ENCODE measurements around the gene SIGLEC5.
"Not testable (repeated sequence)": the region's sequence is repeated elsewhere in the genome, so short reads cannot be mapped to it uniquely, and the experiment has no call there.

The SIGLEC5 gene

GRCh38 chr19:51630315-51630714, at the start of gene SIGLEC5:
SIGLEC5 (minus strand) TSS chr19:51630401; CDS start chr19:51630335, 66 bp downstream.
- not testable (repeated sequence) for DNase-seq

GRCh38 chr19:51676566-51677083, 46.4 kb upstream of the SIGLEC5 start:
- DNase-seq = no peak

- not testable (repeated sequence) for DNase-seq
Observed at GRCh38 chr19:51675911-51676565, 45.8 kb upstream of the SIGLEC5 start.

GRCh38 chr19:51668216-51668615, 38.0 kb upstream of the SIGLEC5 start:
- DNase-seq = no peak

GRCh38 chr19:51664997-51665396, 34.8 kb upstream of the SIGLEC5 start:
- DNase-seq = no peak

- no peak for DNase-seq
Observed at GRCh38 chr19:51664131-51664530, 33.9 kb upstream of the SIGLEC5 start.

- DNase-seq = no peak
Observed at GRCh38 chr19:51663650-51664049, 33.4 kb upstream of the SIGLEC5 start.

GRCh38 chr19:51660975-51661600, 30.9 kb upstream of the SIGLEC5 start:
- DNase-seq = peak; percentile 20

- no peak for DNase-seq
Observed at GRCh38 chr19:51654783-51655182, 24.6 kb upstream of the SIGLEC5 start.

- no peak for DNase-seq
Observed at GRCh38 chr19:51653162-51653561, 23.0 kb upstream of the SIGLEC5 start.

GRCh38 chr19:51652266-51652665, 22.1 kb upstream of the SIGLEC5 start:
- DNase-seq = no peak

GRCh38 chr19:51651216-51651846, 21.1 kb upstream of the SIGLEC5 start:
- no peak for DNase-seq

- DNase-seq = no peak
Observed at GRCh38 chr19:51647318-51647717, 17.1 kb upstream of the SIGLEC5 start.

GRCh38 chr19:51646730-51647129, 16.5 kb upstream of the SIGLEC5 start, which contains the start of gene SIGLEC14:
SIGLEC14 (minus strand) TSS chr19:51646825; CDS start chr19:51646759, 66 bp downstream.
- DNase-seq = not testable (repeated sequence)

GRCh38 chr19:51644636-51645271, 14.6 kb upstream of the SIGLEC5 start:
- no peak for DNase-seq

- no peak for DNase-seq
Observed at GRCh38 chr19:51641648-51642047, 11.4 kb upstream of the SIGLEC5 start.

GRCh38 chr19:51640386-51640785, 10.2 kb upstream of the SIGLEC5 start:
- DNase-seq = no peak

GRCh38 chr19:51639916-51640315, 9.7 kb upstream of the SIGLEC5 start:
- DNase-seq = no peak

GRCh38 chr19:51637362-51637978, 7.3 kb upstream of the SIGLEC5 start:
- DNase-seq = no peak

GRCh38 chr19:51632126-51632525, 1.9 kb upstream of the SIGLEC5 start:
- no peak for DNase-seq

- no peak for DNase-seq
Observed at GRCh38 chr19:51628153-51628939, 1.9 kb downstream of the SIGLEC5 start.

All from activated CD4-positive, alpha-beta T cell treated with anti-CD3 and anti-CD28 coated beads, Interleukin-2, amount 50 U/mL, for 1 hour (primary cell).